ENCODE data around the gene POC1A.

Gene POC1A

DNA sequence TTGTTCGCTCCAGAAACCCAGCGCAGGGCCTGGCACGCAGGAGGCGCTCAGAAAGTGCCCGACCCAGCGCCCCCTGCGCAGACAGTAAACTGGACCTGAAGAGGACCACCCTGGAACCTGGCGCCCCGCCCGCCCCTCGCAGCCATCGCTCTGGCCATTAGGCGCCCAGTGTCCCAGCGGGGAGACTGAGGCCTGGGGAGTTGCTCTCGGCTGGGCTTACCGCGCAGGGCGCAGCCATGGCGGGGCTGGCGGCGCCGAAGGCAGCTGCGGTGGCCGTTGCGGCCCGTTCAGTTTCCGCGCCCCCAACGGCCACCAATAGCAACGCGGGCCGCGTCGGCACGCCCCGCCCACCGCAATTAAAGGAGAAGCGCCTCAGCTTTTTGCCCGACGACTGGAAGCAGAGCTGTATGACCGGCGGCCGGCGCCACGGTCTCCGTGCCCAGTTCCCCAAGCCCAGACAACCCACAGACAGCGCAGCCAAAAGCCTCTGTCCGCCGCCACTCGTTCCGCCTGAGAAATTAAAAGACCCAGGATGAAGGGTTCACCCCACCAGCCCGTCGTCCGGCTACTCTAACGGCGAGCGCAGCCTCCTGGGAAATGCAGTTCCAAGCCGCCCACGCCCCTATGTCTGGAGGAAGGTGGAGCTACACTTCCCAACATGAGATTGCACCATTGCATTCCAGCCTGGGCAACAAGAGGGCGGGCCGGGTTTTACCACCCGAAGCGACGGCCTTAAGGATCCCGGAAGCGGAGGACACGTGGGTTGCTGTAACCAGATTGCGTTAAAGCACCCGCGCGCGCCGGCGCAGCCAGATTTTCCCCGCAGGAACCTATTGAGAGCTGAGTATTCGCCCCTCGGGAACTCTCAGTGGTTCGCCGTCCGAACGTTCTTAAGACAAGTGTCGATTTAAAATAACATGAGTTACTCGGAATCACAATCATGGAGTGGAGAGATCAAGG, at the start of gene POC1A:
Gene POC1A, minus strand, starts transcription at position 289 of the 960 bp plus-strand sequence. Its CDS starts 51 bp downstream, at position 238.
- TF ChIP-seq, protein P1, sequence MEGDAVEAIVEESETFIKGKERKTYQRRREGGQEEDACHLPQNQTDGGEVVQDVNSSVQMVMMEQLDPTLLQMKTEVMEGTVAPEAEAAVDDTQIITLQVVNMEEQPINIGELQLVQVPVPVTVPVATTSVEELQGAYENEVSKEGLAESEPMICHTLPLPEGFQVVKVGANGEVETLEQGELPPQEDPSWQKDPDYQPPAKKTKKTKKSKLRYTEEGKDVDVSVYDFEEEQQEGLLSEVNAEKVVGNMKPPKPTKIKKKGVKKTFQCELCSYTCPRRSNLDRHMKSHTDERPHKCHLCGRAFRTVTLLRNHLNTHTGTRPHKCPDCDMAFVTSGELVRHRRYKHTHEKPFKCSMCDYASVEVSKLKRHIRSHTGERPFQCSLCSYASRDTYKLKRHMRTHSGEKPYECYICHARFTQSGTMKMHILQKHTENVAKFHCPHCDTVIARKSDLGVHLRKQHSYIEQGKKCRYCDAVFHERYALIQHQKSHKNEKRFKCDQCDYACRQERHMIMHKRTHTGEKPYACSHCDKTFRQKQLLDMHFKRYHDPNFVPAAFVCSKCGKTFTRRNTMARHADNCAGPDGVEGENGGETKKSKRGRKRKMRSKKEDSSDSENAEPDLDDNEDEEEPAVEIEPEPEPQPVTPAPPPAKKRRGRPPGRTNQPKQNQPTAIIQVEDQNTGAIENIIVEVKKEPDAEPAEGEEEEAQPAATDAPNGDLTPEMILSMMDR (IDR thresholded peaks at IDR 0.05; ENCODE audit: control extremely low read depth, extremely low read depth, low read depth, missing control alignments): no peak
- ChIA-PET POLR2A (interaction anchor here (1.2 to 1.4 kb wide), 2 partner anchors 97 to 159 kb away, joined by 4 to 7 read pairs; partner anchors contain the start of genes DUSP7 and RPL29), CTCF (interaction anchor here (0.9 to 1.5 kb wide), 14 partner anchors 9 to 213 kb away, joined by 3 to 11 read pairs (median 4); partner anchors contain the start of gene RRP9)
- DNase-seq (ENCODE audit: extremely low spot score): peak; percentile 92

DNA sequence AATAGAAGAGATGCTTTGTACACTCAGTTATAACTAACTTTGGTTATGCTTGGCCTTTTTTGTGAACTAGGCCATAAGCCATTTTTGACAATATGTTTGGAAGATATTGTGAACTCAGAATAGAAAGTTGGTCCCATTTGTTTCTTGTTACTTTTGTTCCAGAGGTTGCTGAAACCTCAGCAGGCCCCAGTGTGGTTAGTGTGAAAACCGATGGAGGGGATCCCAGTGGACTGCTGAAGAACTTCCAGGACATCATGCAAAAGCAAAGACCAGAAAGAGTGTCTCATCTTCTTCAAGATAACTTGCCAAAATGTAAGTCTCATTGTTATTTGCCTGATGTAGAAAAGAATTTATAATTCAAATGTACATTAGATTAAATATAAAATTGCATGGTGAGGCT, 49.5 kb upstream of the POC1A start:
- TF ChIP-seq, protein P1 (IDR thresholded peaks at IDR 0.05; ENCODE audit: control extremely low read depth, extremely low read depth, low read depth, missing control alignments): no peak
- ChIA-PET POLR2A (no interaction called here), CTCF (interaction anchor here (1.3 to 13.3 kb wide), 4 partner anchors 15 to 202 kb away, joined by 3 to 172 read pairs (median 8); no protein-coding TSS in a partner anchor)
- DNase-seq (ENCODE audit: extremely low spot score): no peak

DNA sequence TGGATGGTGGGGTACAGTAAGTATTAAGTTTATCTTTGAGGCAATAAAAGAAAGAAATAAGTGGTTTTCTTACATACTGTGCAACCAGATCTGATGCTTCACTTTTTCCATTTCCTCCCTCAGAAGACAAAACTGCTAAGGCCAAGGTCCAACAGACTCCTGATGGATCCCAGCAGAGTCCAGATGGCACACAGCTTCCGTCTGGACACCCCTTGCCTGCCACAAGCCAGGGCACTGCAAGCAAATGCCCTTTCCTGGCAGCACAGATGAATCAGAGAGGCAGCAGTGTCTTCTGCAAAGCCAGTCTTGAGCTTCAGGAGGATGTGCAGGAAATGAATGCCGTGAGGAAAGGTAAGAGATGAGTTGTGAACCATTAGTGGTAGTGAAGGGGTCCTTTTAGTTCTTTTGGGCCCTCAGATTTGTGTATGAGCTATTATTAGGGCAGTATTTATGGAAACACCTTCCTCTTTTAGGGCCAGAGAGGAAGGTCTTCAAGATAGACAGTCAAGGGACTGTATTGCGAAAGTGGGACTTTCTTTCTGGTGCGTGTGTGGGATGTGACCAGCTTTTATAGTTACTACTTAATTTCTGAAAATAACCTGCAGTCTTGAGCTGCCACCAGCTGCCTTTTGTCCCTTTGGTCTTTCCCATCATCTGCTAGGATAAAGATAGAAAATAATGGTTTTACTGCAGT, 48.3 kb upstream of the POC1A start:
- TF ChIP-seq, protein P1 (IDR thresholded peaks at IDR 0.05; ENCODE audit: control extremely low read depth, extremely low read depth, low read depth, missing control alignments): no peak
- DNase-seq (ENCODE audit: extremely low spot score): peak; percentile 44
- CTCF ChIA-PET: interaction anchor here (0.7 to 13.3 kb wide), 6 partner anchors 9 to 201 kb away, joined by 3 to 172 read pairs (median 8); no protein-coding TSS in a partner anchor
- POLR2A ChIA-PET: no interaction called here

DNA sequence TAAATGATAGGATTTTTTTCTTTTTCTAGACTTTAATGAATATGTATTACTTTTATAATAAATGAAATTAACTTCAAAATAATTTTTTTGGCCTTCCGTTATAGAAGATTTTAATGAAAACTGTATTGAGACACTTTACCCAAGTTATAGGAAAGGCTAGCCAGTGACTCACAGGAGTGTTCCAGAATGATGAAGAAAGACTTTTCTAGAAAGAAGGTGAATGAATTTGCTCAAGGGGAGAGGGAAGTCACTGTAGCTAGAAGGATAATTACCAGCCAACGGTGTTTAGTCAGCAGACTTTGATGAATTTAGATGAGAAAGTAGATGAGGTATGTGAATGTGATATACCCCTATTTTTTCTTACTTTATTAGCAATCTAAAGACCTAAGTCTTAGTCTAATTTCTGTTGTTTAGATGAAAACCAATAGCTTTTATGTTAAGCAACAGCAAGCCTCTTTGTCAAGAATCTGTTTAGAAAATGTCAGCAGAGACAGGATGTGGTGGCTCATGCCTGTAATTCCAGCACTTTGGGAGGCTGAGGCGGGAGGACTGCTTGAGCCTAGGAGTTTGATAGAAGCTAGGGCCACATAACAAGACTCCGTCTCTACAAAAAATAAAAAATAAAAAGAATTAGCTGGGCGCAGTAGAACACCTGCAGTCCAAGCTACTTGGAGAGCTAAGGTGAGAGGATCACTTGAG, 46.9 kb upstream of the POC1A start:
- TF ChIP-seq, protein P1 (IDR thresholded peaks at IDR 0.05; ENCODE audit: control extremely low read depth, extremely low read depth, low read depth, missing control alignments): no peak
- ChIA-PET CTCF (interaction anchor here (0.8 to 13.3 kb wide), 7 partner anchors 10 to 218 kb away, joined by 3 to 172 read pairs (median 6); partner anchors contain the start of genes ACY1 and POC1A), POLR2A (no interaction called here)
- no peak for DNase-seq (ENCODE audit: extremely low spot score)

DNA sequence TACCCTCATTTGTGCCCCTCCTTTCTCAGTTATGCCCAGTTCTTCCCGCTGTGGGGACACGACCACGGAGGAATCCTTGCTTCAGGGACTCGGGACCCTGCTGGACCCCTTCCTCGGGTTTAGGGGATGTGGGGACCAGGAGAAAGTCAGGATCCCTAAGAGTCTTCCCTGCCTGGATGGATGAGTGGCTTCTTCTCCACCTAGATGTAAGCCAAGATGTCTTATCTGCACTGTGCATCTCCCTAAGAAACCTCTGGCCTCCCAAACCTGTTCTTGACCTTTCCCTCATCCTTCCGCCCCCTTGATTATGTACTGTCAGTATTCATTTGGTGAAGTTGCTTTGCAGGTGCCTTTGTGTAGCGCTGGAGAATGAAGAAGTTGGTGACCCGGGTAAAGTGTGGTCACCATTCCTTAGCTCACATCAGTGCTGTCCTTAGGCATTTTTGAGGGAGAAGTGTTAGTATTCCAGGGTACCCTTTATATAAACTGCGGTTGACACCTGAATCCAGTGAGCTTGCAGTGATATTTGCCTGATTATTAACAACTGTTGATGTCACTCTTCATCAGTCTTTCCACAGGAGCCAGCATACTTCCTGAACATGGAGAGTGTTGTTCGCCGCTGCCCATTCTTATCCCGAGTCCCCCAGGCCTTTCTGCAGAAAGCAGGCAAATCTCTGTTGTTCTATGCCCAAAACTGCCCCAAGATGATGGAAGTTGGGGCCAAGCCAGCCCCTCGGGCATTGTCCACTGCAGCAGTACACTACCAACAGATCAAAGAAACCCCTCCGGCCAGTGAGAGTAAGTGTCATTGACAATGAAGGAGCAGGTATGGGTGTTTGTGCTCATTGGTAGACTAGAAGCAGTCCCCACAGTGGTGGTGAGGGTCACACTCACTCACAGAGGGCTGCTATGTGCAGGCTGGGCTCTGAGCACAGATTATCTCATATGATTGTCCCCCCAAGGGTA, 44.7 kb upstream of the POC1A start:
- TF ChIP-seq, protein P1 (IDR thresholded peaks at IDR 0.05; ENCODE audit: control extremely low read depth, extremely low read depth, low read depth, missing control alignments): no peak
- ChIA-PET POLR2A (no interaction called here), CTCF (interaction anchor here (1.5 to 1.6 kb wide), 2 partner anchors 21 to 140 kb away, joined by 4 to 6 read pairs; no protein-coding TSS in a partner anchor)
- no peak for DNase-seq (ENCODE audit: extremely low spot score)
